HepG2 (cell line): ENCODE data around the gene DCDC2. TPM values are rescaled to one million over a fixed set of nuclear protein-coding genes. Genes with fewer than 3 reads are reported as not detected.
A peak's percentile ranks its signal among the peaks of the same experiment; 100 is the strongest.
"Not testable (repeated sequence)": the region's sequence is repeated elsewhere in the genome, so short reads cannot be mapped to it uniquely, and the experiment has no call there.

Source experiments
- ATF2 ChIP-seq: sonication (generic); formaldehyde crosslinking; IDR thresholded peaks from 2 replicates; pipeline ENCODE4 v1.4.0; 2020; ENCODE audit warnings: missing genetic modification reagents
- CREM ChIP-seq, 2 experiments: sonication (generic) in 1 of 2; formaldehyde crosslinking in 1 of 2; IDR thresholded peaks; 2 replicates each; pipeline versions ENCODE4 v1.4.0 to v1.6.1; 2016 to 2020; ENCODE audit warnings: antibody characterized with exemption in 1 of 2, mild to moderate bottlenecking in 1 of 2, missing genetic modification reagents in 1 of 2
- DMAP1 ChIP-seq: IDR thresholded peaks from 2 replicates; pipeline ENCODE4 v1.6.1; 2016
- FOSL2 ChIP-seq: sonication (generic); formaldehyde crosslinking; IDR thresholded peaks from 2 replicates; pipeline ENCODE4 v1.4.0; 2020; ENCODE audit warnings: missing genetic modification reagents
- GATAD2A ChIP-seq: IDR thresholded peaks from 2 replicates; pipeline ENCODE4 v1.6.1; 2016
- HMG20A ChIP-seq: IDR thresholded peaks from 2 replicates; pipeline ENCODE4 v1.6.1; 2016; ENCODE audit warnings: borderline replicate concordance
- HNRNPUL1 ChIP-seq: fragments of 200-400 bp; formaldehyde crosslinking; IDR thresholded peaks from 2 replicates; pipeline ENCODE4 v1.6.1; 2017; ENCODE audit warnings: low read depth, mild to moderate bottlenecking, low read length, moderate library complexity
- KAT8 ChIP-seq: IDR thresholded peaks from 2 replicates; pipeline ENCODE4 v1.6.1; 2016; ENCODE audit warnings: missing genetic modification reagents, missing compliant biosample characterization
- NCOA2 ChIP-seq: sonication (generic); formaldehyde crosslinking; IDR thresholded peaks from 2 replicates; pipeline ENCODE4 v1.8.0; 2022; ENCODE audit warnings: inconsistent platforms
- PHF5A ChIP-seq: IDR thresholded peaks from one replicate; pipeline ENCODE4 v1.6.1; 2018; ENCODE audit warnings: low read depth, missing genetic modification reagents; ENCODE audit not compliant: unreplicated experiment
- POGZ ChIP-seq: sonication (generic); formaldehyde crosslinking; IDR thresholded peaks from 2 replicates; pipeline ENCODE4 v1.4.0; 2020; ENCODE audit warnings: mild to moderate bottlenecking, missing genetic modification reagents
- POLR2A ChIP-seq, 2 experiments: IDR thresholded peaks; 2 replicates each; pipeline ENCODE4 v1.6.1; 2011; ENCODE audit warnings: low read depth in 2 of 2, low read length in 2 of 2, mild to moderate bottlenecking in 1 of 2, moderate library complexity in 1 of 2; ENCODE audit not compliant: insufficient read depth in 1 of 2
- POLR2G ChIP-seq: fragments of 200-400 bp; formaldehyde crosslinking; IDR thresholded peaks from 2 replicates; pipeline ENCODE4 v1.6.1; 2018; ENCODE audit warnings: mild to moderate bottlenecking, low read depth, low read length, moderate library complexity
- REPIN1 ChIP-seq: sonication (generic); formaldehyde crosslinking; IDR thresholded peaks from 2 replicates; pipeline ENCODE4 v1.8.0; 2022; ENCODE audit warnings: missing genetic modification reagents, low read depth, mild to moderate bottlenecking, borderline replicate concordance
- SOX13 ChIP-seq, 3 experiments: fragments of 450-650 bp in 1 of 3; sonication (generic) in 1 of 3; formaldehyde crosslinking in 1 of 3; IDR thresholded peaks in 2 of 3; conservative IDR thresholded peaks in 1 of 3; 2 replicates each; pipeline versions ENCODE4 v1.5.0 to v1.6.1; 2016 to 2020; ENCODE audit warnings: antibody characterized with exemption in 1 of 3, mild to moderate bottlenecking in 1 of 3, missing compliant biosample characterization in 1 of 3, missing genetic modification reagents in 1 of 3, moderate library complexity in 1 of 3
- SOX5 ChIP-seq: IDR thresholded peaks from 2 replicates; pipeline ENCODE4 v1.6.1; 2016; ENCODE audit warnings: borderline replicate concordance
- TARDBP ChIP-seq: sonication (generic); formaldehyde crosslinking; IDR thresholded peaks from 2 replicates; pipeline ENCODE4 v1.8.0; 2022; ENCODE audit warnings: mild to moderate bottlenecking, missing genetic modification reagents
- TP53 ChIP-seq: sonication (generic); formaldehyde crosslinking; conservative IDR thresholded peaks from 2 replicates; pipeline ENCODE4 v1.4.0; 2020; ENCODE audit warnings: missing genetic modification reagents
- ZFY ChIP-seq: sonication (generic); formaldehyde crosslinking; IDR thresholded peaks from 2 replicates; pipeline ENCODE4 v1.4.0; 2020; ENCODE audit warnings: missing genetic modification reagents
- ZMYM2 ChIP-seq: sonication (generic); formaldehyde crosslinking; IDR thresholded peaks from 2 replicates; pipeline ENCODE4 v1.8.0; 2022; ENCODE audit warnings: mild to moderate bottlenecking, missing genetic modification reagents
- ZNF292 ChIP-seq: sonication (generic); formaldehyde crosslinking; IDR thresholded peaks from 2 replicates; pipeline ENCODE4 v1.8.1; 2022; ENCODE audit warnings: mild to moderate bottlenecking, low read depth, missing genetic modification reagents, borderline replicate concordance
- ZNF510 ChIP-seq: sonication (generic); formaldehyde crosslinking; IDR thresholded peaks from 2 replicates; pipeline ENCODE4 v1.4.0; 2020; ENCODE audit warnings: low read depth, mild to moderate bottlenecking, missing genetic modification reagents
- ZNF607 ChIP-seq: sonication (generic); formaldehyde crosslinking; IDR thresholded peaks from 2 replicates; pipeline ENCODE4 v1.5.1; 2020; ENCODE audit warnings: missing genetic modification reagents, mild to moderate bottlenecking, borderline replicate concordance
- polyA plus RNA-seq, 8 experiments: library from polyadenylated mRNA; depleted of rRNA in 3 of 8; stranded (reverse) in 7 of 8; unstranded in 1 of 8; fragments of >200 nt; fragmentation: Illumina TruSeq in 4 of 8; extraction: Trizol in 4 of 8; gene quantifications; 2 replicates each; pipeline versions ENCODE4 v1.2.1 to v1.2.3, GENCODE V29; 2011 to 2016; ENCODE audit warnings: low read depth in 4 of 8, missing spikeins in 1 of 8, mixed read lengths in 1 of 8; ENCODE audit not compliant: insufficient read depth in 1 of 8
- total RNA-seq, 5 experiments: library from RNA; depleted of rRNA; stranded (reverse); fragments of >200 nt; fragmentation: Illumina TruSeq; extraction: Trizol; gene quantifications; 2 replicates each; pipeline ENCODE4 v1.2.3, GENCODE V29; 2016; ENCODE audit warnings: low read depth in 1 of 5
- TF ChIP-seq, protein P1 (sequence below): sonication (generic); formaldehyde crosslinking; IDR thresholded peaks from 2 replicates; pipeline ENCODE4 v1.5.1; 2020; ENCODE audit warnings: mild to moderate bottlenecking, missing genetic modification reagents, borderline replicate concordance

DCDC2 gene
- total and polyA plus RNA-seq, 2 of the 13 experiments (the other 11 are each of a cell fraction or from before 2014, with no cell fraction given): 9.0 to 36.2 TPM

- TF ChIP-seq, protein P1, sequence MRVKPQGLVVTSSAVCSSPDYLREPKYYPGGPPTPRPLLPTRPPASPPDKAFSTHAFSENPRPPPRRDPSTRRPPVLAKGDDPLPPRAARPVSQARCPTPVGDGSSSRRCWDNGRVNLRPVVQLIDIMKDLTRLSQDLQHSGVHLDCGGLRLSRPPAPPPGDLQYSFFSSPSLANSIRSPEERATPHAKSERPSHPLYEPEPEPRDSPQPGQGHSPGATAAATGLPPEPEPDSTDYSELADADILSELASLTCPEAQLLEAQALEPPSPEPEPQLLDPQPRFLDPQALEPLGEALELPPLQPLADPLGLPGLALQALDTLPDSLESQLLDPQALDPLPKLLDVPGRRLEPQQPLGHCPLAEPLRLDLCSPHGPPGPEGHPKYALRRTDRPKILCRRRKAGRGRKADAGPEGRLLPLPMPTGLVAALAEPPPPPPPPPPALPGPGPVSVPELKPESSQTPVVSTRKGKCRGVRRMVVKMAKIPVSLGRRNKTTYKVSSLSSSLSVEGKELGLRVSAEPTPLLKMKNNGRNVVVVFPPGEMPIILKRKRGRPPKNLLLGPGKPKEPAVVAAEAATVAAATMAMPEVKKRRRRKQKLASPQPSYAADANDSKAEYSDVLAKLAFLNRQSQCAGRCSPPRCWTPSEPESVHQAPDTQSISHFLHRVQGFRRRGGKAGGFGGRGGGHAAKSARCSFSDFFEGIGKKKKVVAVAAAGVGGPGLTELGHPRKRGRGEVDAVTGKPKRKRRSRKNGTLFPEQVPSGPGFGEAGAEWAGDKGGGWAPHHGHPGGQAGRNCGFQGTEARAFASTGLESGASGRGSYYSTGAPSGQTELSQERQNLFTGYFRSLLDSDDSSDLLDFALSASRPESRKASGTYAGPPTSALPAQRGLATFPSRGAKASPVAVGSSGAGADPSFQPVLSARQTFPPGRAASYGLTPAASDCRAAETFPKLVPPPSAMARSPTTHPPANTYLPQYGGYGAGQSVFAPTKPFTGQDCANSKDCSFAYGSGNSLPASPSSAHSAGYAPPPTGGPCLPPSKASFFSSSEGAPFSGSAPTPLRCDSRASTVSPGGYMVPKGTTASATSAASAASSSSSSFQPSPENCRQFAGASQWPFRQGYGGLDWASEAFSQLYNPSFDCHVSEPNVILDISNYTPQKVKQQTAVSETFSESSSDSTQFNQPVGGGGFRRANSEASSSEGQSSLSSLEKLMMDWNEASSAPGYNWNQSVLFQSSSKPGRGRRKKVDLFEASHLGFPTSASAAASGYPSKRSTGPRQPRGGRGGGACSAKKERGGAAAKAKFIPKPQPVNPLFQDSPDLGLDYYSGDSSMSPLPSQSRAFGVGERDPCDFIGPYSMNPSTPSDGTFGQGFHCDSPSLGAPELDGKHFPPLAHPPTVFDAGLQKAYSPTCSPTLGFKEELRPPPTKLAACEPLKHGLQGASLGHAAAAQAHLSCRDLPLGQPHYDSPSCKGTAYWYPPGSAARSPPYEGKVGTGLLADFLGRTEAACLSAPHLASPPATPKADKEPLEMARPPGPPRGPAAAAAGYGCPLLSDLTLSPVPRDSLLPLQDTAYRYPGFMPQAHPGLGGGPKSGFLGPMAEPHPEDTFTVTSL (CRISPR knock-in tag): peak; percentile 60; the same call in 1 of the 2 replicates
- TF ChIP-seq CREM (IDR thresholded peaks at IDR 0.05): peak; percentile 61
- TF ChIP-seq CREM (CRISPR knock-in tag; IDR thresholded peaks at IDR 0.05): not testable (repeated sequence)
- TF ChIP-seq PHF5A (CRISPR knock-in tag): peak; percentile 46
- TF ChIP-seq HNRNPUL1: peak; percentile 87; the same call in 1 of the 2 replicates
- 0 out of 2 replicates have a peak, but pooled peaks have one; percentile 32 for TF ChIP-seq ZMYM2
- TF ChIP-seq POLR2G: peak; percentile 70
- peak; percentile 50; the same call in 1 of the 2 replicates for TF ChIP-seq SOX13 (IDR thresholded peaks at IDR 0.05)
- peak in 1 of 2 experiments; percentile 93; a peak in 2 of 4 replicates for TF ChIP-seq SOX13 (CRISPR knock-in tag; conservative IDR thresholded peaks at IDR 0.05 in 1 of 2, IDR thresholded peaks at IDR 0.05 in 1 of 2)
- TF ChIP-seq TP53: 0 out of 2 replicates have a peak, but pooled peaks have one; percentile 40
- peak; percentile 90 for TF ChIP-seq SOX5 (CRISPR knock-in tag)
- TF ChIP-seq HMG20A (CRISPR knock-in tag): peak; percentile 37; the same call in 1 of the 2 replicates
- peak; percentile 55; the same call in 1 of the 2 replicates for TF ChIP-seq ZFY (CRISPR knock-in tag)
- peak; percentile 44; the same call in 1 of the 2 replicates for TF ChIP-seq NCOA2 (CRISPR knock-in tag)
- peak; percentile 68; the same call in 1 of the 2 replicates for TF ChIP-seq GATAD2A
- peak; percentile 69; the same call in 1 of the 2 replicates for TF ChIP-seq DMAP1 (CRISPR knock-in tag)
- peak; percentile 69; the same call in 1 of the 2 replicates for TF ChIP-seq ZNF292 (CRISPR knock-in tag)
- TF ChIP-seq POGZ (CRISPR knock-in tag): peak; percentile 73; the same call in 1 of the 2 replicates
- peak; percentile 26; the same call in 1 of the 2 replicates for TF ChIP-seq KAT8 (CRISPR knock-in tag)
- TF ChIP-seq ZNF510 (CRISPR knock-in tag): 0 out of 2 replicates have a peak, but pooled peaks have one; percentile 40
- peak; percentile 21; the same call in 1 of the 2 replicates for TF ChIP-seq FOSL2
- peak; percentile 16 to 36; a peak in 1 of 4 replicates for TF ChIP-seq POLR2A (IDR thresholded peaks at IDR 0.05; ENCODE audit: insufficient read depth in 1 of 2, low read depth in 2 of 2, low read length in 2 of 2)
- peak; percentile 76 for TF ChIP-seq ATF2 (CRISPR knock-in tag)
- peak; percentile 34; the same call in 1 of the 2 replicates for TF ChIP-seq ZNF607 (CRISPR knock-in tag)
- TF ChIP-seq TARDBP (CRISPR knock-in tag): peak; percentile 57; the same call in 1 of the 2 replicates
- TF ChIP-seq REPIN1: peak; percentile 64; the same call in 1 of the 2 replicates
Observed at GRCh38 chr6:24382891-24383494, 25.1 kb upstream of the DCDC2 start (continued).
